Neural progenitor cell (in vitro differentiated cells): ENCODE measurements around the gene TXNRD3. TPM values are rescaled to one million over a fixed set of nuclear protein-coding genes. Genes with fewer than 3 reads are reported as not detected.

Source experiments
- DNase-seq: peaks from one replicate; pipeline ENCODE4 v3.0.0-alpha.2; 2016; ENCODE audit warnings: low spot score
- H2AFZ ChIP-seq: fragments of 200-600 bp; sonication (generic); replicated peaks from 2 replicates; pipeline ENCODE4 v1.6.1; 2016; ENCODE audit warnings: antibody characterized with exemption
- H3F3A ChIP-seq: fragments of 200-600 bp; sonication (generic); 2 replicates; pipeline ENCODE4 v1.6.1; 2016; ENCODE audit warnings: antibody characterized with exemption, low read depth
- H3K27ac ChIP-seq: fragments of 200-600 bp; sonication (generic); 2 replicates; pipeline ENCODE4 v1.5.1; 2016; ENCODE audit warnings: mild to moderate bottlenecking
- H3K27me3 ChIP-seq: fragments of 200-600 bp; sonication (generic); 2 replicates; pipeline ENCODE4 v1.6.1; 2016; ENCODE audit warnings: mild to moderate bottlenecking, moderate library complexity
- H3K36me3 ChIP-seq: fragments of 200-600 bp; sonication (generic); 2 replicates; pipeline ENCODE4 v1.5.1; 2016
- H3K4me1 ChIP-seq: fragments of 200-600 bp; sonication (generic); 2 replicates; pipeline ENCODE4 v1.6.1; 2016; ENCODE audit warnings: mixed run types
- H3K4me2 ChIP-seq: fragments of 200-600 bp; sonication (generic); 2 replicates; pipeline ENCODE4 v1.6.1; 2016
- H3K4me3 ChIP-seq: fragments of 200-600 bp; sonication (generic); 2 replicates; pipeline ENCODE4 v1.5.1; 2016
- H3K79me2 ChIP-seq: fragments of 200-600 bp; sonication (generic); 2 replicates; pipeline ENCODE4 v1.6.1; 2016; ENCODE audit warnings: low read depth
- H3K9ac ChIP-seq: fragments of 200-600 bp; sonication (generic); 2 replicates; pipeline ENCODE4 v1.6.1; 2016
- H3K9me3 ChIP-seq: fragments of 200-600 bp; sonication (generic); 2 replicates; pipeline ENCODE4 v1.5.1; 2016; ENCODE audit warnings: low read depth
- H4K20me1 ChIP-seq: fragments of 200-600 bp; sonication (generic); 2 replicates; pipeline ENCODE4 v1.6.1; 2016; ENCODE audit warnings: low read depth
- H3K27ac Mint-ChIP-seq: 3 replicates; pipeline ENCODE4 v1.8.0; 2021; ENCODE audit warnings: mixed read lengths
- H3K27me3 Mint-ChIP-seq: 2 replicates; pipeline ENCODE4 v1.8.0; 2022; ENCODE audit warnings: low read depth, mild to moderate bottlenecking, inconsistent platforms, moderate library complexity, mixed read lengths; ENCODE audit not compliant: insufficient read depth
- H3K36me3 Mint-ChIP-seq: 3 replicates; pipeline ENCODE4 v1.8.0; 2021; ENCODE audit warnings: mixed read lengths
- H3K4me1 Mint-ChIP-seq: 3 replicates; pipeline ENCODE4 v1.8.0; 2021; ENCODE audit warnings: mixed read lengths
- H3K4me3 Mint-ChIP-seq: 3 replicates; pipeline ENCODE4 v1.8.0; 2021; ENCODE audit warnings: mild to moderate bottlenecking, moderate library complexity, mixed read lengths
- H3K9me3 Mint-ChIP-seq: 3 replicates; pipeline ENCODE4 v1.8.0; 2020; ENCODE audit warnings: mixed read lengths
- CTCF ChIP-seq: fragments of 200-600 bp; sonication (generic); IDR thresholded peaks from 2 replicates; pipeline ENCODE4 v1.5.1; 2017; ENCODE audit warnings: antibody characterized with exemption, mild to moderate bottlenecking
- EZH2 ChIP-seq: fragments of 200-600 bp; sonication (generic); IDR thresholded peaks from 2 replicates; pipeline ENCODE4 v1.6.1; 2017; ENCODE audit warnings: antibody characterized with exemption, mild to moderate bottlenecking, moderate library complexity
- EZH2phosphoT487 ChIP-seq: fragments of 200-600 bp; sonication (generic); IDR thresholded peaks from 2 replicates; pipeline ENCODE4 v1.6.1; 2017; ENCODE audit warnings: antibody characterized with exemption
- total RNA-seq: library from RNA; depleted of rRNA; stranded (reverse); fragments of >200 nt; gene quantifications from 2 replicates; pipeline ENCODE4 v1.2.3, GENCODE V29; 2015; ENCODE audit warnings: low replicate concordance

The TXNRD3 gene
- total RNA-seq, 1 donor from 2014 or later, result 10.3 TPM

DNA sequence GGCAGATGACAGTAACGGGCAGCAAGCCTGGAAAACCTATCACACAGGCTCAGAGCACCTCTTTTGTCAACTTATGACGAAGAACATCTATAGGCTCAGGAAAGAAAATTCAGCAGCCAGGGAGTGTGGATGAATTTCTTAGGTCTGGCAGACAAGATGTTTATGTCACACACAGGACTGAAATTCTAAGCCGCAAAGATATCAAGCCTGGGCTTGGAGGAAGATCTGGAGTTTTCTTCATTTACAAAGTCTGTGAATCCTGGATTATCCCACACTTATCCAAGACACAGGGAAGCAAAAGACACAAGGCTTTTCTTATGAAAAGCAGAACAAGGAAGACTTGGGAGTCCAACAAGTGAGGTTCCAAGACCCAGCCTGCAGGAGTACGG, 25.7 kb upstream of the TXNRD3 start:
- Mint-ChIP-seq H3K36me3 (no peaks in the 10 kb centered on the region), H3K4me1 (peaks cover 37% of the 10 kb centered on the region), H3K27me3 (peaks cover 23% of the 10 kb centered on the region), H3K4me3 (no peak overlapping the region), H3K9me3 (no peaks in the 10 kb centered on the region), H3K27ac (no peak overlapping the region)
- H3K4me2 ChIP-seq, result no peak overlapping the region
- peaks cover 28% of the 10 kb centered on the region for H3K4me1 ChIP-seq
- TF ChIP-seq EZH2phosphoT487 (no peak), CTCF (no peak), EZH2 (no peak)
- H3K4me3 ChIP-seq, result no peak overlapping the region
- no peak overlapping the region for H3K27ac ChIP-seq
- H2AFZ ChIP-seq, result no peak overlapping the region
- H3K36me3 ChIP-seq, result no peaks in the 10 kb centered on the region
- H4K20me1 ChIP-seq, result no peaks in the 10 kb centered on the region
- peaks cover 52% of the 10 kb centered on the region for H3K27me3 ChIP-seq
- no peak overlapping the region for H3K9ac ChIP-seq
- DNase-seq, result no peak
- no peaks in the 10 kb centered on the region for H3K79me2 ChIP-seq
- no peaks in the 10 kb centered on the region for H3K9me3 ChIP-seq
- no peaks in the 10 kb centered on the region for H3F3A ChIP-seq

- H3K27me3 ChIP-seq, result peaks cover 52% of the 10 kb centered on the region
- H3K4me1 Mint-ChIP-seq, result peaks cover 37% of the 10 kb centered on the region
- H3K27me3 Mint-ChIP-seq, result peaks cover 19% of the 10 kb centered on the region
- H3K4me1 ChIP-seq, result peaks cover 28% of the 10 kb centered on the region
- H3K9me3 ChIP-seq, result no peaks in the 10 kb centered on the region
- H3K9ac ChIP-seq, result no peak overlapping the region
- H3K4me3 ChIP-seq, result no peak overlapping the region
- H3K36me3 Mint-ChIP-seq, result no peaks in the 10 kb centered on the region
- no peaks in the 10 kb centered on the region for H3K9me3 Mint-ChIP-seq
- H3K27ac Mint-ChIP-seq, result no peak overlapping the region
- H3K36me3 ChIP-seq, result no peaks in the 10 kb centered on the region
- no peak overlapping the region for H3K4me2 ChIP-seq
- H3K79me2 ChIP-seq, result no peaks in the 10 kb centered on the region
- no peak overlapping the region for H2AFZ ChIP-seq
- H4K20me1 ChIP-seq, result no peaks in the 10 kb centered on the region
- TF ChIP-seq EZH2 (no peak), EZH2phosphoT487 (no peak), CTCF (no peak)
- no peak overlapping the region for H3K27ac ChIP-seq
- H3K4me3 Mint-ChIP-seq, result no peak overlapping the region
- H3F3A ChIP-seq, result no peaks in the 10 kb centered on the region
- no peak for DNase-seq
Measured at GRCh38 chr3:126679831-126680666, 25.1 kb upstream of the TXNRD3 start.

DNA sequence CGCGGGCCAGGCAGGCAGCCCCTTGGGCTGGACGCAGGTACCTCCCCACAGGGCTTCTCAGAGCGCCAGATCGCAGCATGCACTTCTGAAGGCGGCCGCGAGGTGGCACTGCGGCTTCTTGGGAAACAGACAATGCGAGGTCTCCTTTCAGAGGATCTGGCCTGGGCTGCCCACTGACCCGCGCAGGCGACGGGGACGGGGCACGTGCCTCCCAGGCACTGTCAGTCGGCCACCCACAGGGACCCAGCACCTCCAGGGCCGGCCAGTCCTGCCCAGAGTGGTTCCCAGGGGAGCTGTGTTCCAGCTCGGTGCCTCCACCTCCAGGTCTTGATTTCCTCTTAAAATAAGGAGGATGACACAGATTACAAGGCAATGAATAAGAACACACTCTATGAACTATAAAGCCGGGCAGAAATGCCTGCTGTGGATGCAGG, 24.4 kb upstream of the TXNRD3 start:
- H3K4me2 ChIP-seq, result peak overlapping the region; percentile 20
- Mint-ChIP-seq H3K27me3 (peaks cover 18% of the 10 kb centered on the region), H3K27ac (no peak overlapping the region), H3K4me1 (peaks cover 34% of the 10 kb centered on the region), H3K4me3 (no peak overlapping the region), H3K36me3 (no peaks in the 10 kb centered on the region), H3K9me3 (peaks cover 2% of the 10 kb centered on the region)
- H3K36me3 ChIP-seq, result no peaks in the 10 kb centered on the region
- H3K27me3 ChIP-seq, result peaks cover 52% of the 10 kb centered on the region
- no peak overlapping the region for H3K4me3 ChIP-seq
- H3K9ac ChIP-seq, result no peak overlapping the region
- peaks cover 27% of the 10 kb centered on the region for H3K4me1 ChIP-seq
- no peaks in the 10 kb centered on the region for H3F3A ChIP-seq
- no peak overlapping the region for H3K27ac ChIP-seq
- H3K9me3 ChIP-seq, result peaks cover 6% of the 10 kb centered on the region
- H3K79me2 ChIP-seq, result no peaks in the 10 kb centered on the region
- H2AFZ ChIP-seq, result no peak overlapping the region
- peak; percentile 94 for DNase-seq
- H4K20me1 ChIP-seq, result no peaks in the 10 kb centered on the region
- TF ChIP-seq EZH2 (no peak), CTCF (peak; percentile 91), EZH2phosphoT487 (no peak)
